ENCODE measurements around the gene KCNE3.
"Not testable (repeated sequence)": the region's sequence is repeated elsewhere in the genome, so short reads cannot be mapped to it uniquely, and the experiment has no call there.

Gene KCNE3

DNA sequence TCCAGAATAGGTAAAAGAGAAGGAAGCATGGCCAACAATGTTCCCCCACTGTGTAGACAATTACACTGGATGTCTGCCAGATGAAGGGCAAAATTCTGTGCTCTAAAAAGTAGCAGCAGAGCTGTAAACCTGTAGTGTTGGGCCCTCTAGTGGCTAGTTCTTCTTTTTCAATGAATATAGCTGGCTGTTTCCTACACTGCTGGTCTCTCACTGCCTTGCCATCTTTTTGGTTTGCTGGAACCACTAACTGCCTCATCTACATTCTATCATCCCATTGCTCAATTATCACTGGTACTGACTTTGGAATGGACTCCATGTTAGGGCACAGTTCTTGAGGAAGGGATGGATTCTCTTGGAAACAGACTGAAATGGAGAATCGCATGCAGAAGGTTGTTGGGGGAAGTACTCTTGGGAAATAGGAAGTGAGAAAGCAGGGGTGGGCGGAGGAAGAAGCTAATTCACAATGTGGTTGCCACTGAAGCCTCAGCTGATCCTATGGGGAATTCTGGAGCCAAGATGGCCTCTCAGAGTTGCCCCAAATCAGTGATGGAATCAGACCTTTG, 17.9 kb downstream of the KCNE3 start:
- H3K4me3 ChIP-seq (ENCODE audit: low read depth, low read length): no peak overlapping the region
- DNase-seq (ENCODE audit: low read depth): peak; percentile 59

DNA sequence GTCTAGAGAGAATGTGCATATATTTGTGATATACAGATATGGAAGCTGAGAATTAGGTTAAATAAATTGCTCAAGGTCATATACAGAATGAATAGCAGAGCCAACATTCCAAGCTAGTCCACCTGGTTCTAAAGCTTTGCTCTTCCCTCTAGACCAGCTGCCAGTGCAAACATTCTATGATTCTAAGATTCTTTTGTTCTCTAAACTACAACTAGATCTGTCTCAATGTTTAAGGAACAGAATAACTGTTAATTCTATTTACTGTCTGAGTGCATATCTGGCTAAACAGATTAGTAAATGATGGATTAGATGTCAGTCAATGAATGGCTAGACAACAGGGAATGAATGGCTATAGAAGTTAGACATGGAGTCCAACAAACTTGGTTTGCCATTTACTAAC, 19.6 kb downstream of the KCNE3 start:
- H3K4me3 ChIP-seq (ENCODE audit: low read depth, low read length): no peak overlapping the region
- DNase-seq (ENCODE audit: low read depth): no peak

GRCh38 chr11:74446532-74446938, 20.8 kb downstream of the KCNE3 start:
- no peak overlapping the region for H3K4me3 ChIP-seq (ENCODE audit: low read depth, low read length)
- no peak for DNase-seq (ENCODE audit: low read depth)

GRCh38 chr11:74444173-74444826, 23.0 kb downstream of the KCNE3 start:
- DNase-seq (ENCODE audit: low read depth): no peak
- H3K4me3 ChIP-seq (ENCODE audit: low read depth, low read length): no peak overlapping the region

- H3K4me3 ChIP-seq (ENCODE audit: low read depth, low read length): no peak overlapping the region
- no peak for DNase-seq (ENCODE audit: low read depth)
Observed at GRCh38 chr11:74443071-74443864, 24.1 kb downstream of the KCNE3 start.

GRCh38 chr11:74442636-74443035, 24.7 kb downstream of the KCNE3 start:
- no peak overlapping the region for H3K4me3 ChIP-seq (ENCODE audit: low read depth, low read length)
- no peak for DNase-seq (ENCODE audit: low read depth)

- no peak overlapping the region for H3K4me3 ChIP-seq (ENCODE audit: low read depth, low read length)
- DNase-seq (ENCODE audit: low read depth): no peak
Observed at GRCh38 chr11:74438681-74439080, 28.7 kb downstream of the KCNE3 start.

DNA sequence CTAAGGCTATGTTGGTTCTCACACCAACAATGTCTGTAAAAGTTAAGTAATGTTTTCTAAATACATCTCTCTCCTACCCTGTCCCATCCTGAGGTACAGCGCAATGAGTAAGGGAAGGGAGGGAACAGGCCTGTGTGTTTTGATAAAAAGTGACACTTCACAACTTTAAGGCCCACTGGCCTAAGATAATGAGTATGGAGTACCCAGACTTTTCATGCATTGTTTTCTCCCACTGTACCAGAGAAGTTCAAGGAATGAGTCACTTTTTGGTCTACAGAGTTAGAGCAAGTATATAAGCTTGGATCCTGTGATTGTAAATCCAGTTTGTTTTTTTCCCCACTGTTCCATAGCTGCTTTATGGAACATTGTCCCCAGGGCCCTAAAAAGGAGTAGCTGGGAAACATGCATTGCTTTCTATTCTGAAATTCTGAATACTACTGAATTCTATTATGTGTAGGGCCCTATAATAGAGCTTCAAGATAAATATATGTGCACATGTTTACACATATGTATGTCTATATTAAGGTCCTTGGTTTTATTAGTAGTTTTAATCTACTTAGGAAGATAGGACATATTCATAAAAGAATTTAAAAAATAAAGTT, 29.8 kb downstream of the KCNE3 start:
- no peak overlapping the region for H3K4me3 ChIP-seq (ENCODE audit: low read depth, low read length)
- DNase-seq (ENCODE audit: low read depth): no peak

DNA sequence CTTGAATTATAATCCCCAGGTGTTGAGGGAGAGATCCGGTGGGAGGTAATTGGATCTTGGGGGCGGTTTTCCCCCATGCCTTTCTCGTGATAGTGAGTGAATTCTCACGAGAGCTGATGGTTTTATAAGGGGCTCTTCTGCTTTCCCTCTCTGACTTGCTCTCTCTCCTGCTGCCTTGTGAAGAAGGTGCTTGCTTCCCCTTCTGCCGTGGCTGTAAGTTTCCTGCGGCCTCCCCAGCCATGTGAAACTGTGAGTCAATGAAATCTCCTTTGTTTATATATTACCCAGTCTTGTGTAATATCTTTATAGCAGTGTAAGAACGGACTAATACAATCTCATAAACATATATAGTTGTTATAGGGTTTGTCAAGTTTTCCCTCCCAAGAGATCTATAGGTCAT, 32.8 kb downstream of the KCNE3 start:
- no peak for DNase-seq (ENCODE audit: low read depth)
- H3K4me3 ChIP-seq (ENCODE audit: low read depth, low read length): no peak overlapping the region

GRCh38 chr11:74429205-74429604, 38.1 kb downstream of the KCNE3 start:
- DNase-seq (ENCODE audit: low read depth): no peak
- no peak overlapping the region for H3K4me3 ChIP-seq (ENCODE audit: low read depth, low read length)

DNA sequence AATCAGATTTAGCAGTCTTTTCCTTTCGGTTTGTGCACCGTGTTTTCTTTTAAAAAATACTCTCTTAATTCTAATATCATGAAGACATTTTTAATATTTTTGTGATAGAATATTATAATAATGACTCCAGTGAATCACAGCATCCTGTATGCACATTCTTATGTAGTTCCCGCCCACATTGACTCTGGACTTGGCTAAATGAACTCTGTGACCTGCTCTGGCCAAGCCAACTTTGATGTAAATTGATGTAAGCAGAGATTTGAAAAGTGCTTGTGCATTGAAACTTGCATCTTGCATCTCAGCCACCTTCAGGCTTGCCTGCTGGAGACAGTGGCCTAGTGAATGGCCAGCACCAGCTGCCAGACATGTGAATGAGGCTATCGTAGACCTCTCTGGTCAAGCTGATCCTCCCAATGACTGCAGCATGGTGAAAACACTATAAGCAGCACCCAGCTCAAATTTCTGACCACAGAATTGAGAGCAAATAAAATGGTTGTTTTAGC, 39.9 kb downstream of the KCNE3 start:
- no peak overlapping the region for H3K4me3 ChIP-seq (ENCODE audit: low read depth, low read length)
- DNase-seq (ENCODE audit: low read depth): no peak

GRCh38 chr11:74425100-74425499, 42.2 kb downstream of the KCNE3 start:
- no peak overlapping the region for H3K4me3 ChIP-seq (ENCODE audit: low read depth, low read length)
- DNase-seq (ENCODE audit: low read depth): no peak

DNA sequence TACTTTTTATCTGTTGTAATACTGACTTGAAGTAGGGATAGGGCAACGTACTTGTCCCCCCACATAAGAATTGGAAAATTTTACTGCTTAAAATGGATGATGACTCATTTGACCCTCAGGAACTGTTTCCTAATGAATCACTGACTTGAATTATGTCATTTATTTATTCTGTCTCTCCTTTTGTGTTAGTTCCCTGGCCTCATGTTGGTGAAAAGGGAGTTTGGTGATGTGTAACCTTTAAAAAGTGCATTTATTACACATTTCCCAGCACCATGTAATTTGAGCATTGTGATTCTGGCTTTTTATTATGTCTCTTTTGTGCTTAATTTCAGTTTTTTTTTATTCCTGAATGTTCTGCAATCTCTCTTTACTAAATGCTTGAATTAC, 48.8 kb downstream of the KCNE3 start:
- no peak overlapping the region for H3K4me3 ChIP-seq (ENCODE audit: low read depth, low read length)

GRCh38 chr11:74417860-74418508, 49.4 kb downstream of the KCNE3 start:
- H3K4me3 ChIP-seq (ENCODE audit: low read depth, low read length): no peak overlapping the region
- no peak for DNase-seq (ENCODE audit: low read depth)

More for the DNA sequence above, 48.8 kb downstream of the KCNE3 start:
- DNase-seq (ENCODE audit: low read depth): peak; percentile 85

DNA sequence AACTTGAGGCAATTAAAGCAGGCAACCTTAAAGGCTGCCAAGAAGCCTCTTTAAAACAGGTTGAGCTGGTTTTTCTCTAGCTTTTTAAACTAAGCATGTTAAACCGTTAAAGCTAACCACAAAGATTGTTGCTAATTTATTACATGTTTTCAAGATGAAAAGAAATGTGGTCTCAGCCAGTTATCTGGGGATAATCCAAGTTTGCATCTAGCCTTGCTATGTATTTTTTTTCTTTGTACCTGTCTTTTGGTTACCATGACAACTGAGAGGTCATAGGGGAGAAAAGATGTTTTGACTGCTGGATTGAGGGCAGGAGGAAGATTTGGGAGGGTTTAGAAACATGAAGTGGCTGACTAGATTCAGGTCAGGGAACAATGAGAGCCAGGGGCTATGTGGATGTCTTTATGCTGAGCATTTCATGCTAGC, 50.0 kb downstream of the KCNE3 start:
- DNase-seq (ENCODE audit: low read depth): no peak
- no peak overlapping the region for H3K4me3 ChIP-seq (ENCODE audit: low read depth, low read length)

DNA sequence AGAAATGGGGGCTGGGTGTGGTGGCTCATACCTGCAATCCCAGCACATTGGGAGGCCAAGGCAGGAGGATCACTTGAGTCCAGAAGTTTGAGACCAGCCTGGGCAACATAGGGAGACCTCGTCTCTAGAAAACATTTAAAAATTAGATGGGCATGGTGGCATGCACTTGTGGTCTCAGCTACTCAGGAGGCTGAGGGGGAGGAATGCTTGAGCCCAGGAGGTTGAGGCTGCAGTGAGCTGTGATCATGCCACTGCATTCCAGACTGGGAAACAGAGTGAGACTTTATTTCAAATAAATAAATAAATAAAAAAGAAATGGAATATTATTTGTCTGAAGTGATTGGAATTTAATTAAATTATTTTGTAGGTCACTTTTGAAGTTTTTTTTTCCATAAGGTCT, 50.4 kb downstream of the KCNE3 start:
- H3K4me3 ChIP-seq (ENCODE audit: low read depth, low read length); DNase-seq (ENCODE audit: low read depth): not testable (repeated sequence)

GRCh38 chr11:74412733-74413359, 54.5 kb downstream of the KCNE3 start:
- DNase-seq (ENCODE audit: low read depth): no peak
- H3K4me3 ChIP-seq (ENCODE audit: low read depth, low read length): no peak overlapping the region

DNA sequence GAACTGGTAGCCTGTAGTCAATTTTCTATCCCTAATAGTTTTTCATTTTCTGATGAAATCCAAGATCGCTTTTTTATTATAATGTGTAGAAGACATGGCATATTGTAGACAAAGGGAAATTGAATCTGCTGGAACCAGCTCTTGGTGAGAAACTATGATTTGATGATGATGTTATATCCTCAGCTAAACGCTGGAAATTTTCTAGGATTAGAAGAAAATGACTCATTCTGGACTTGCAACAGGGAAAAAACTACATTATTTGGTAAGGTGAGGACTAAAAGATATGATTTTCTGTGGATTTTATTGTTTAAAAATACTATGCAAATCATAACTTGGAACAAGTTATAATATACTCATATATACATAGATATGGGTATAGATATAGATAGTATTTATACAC, 55.0 kb downstream of the KCNE3 start:
- no peak for DNase-seq (ENCODE audit: low read depth)

GRCh38 chr11:74409633-74410032, 57.7 kb downstream of the KCNE3 start:
- DNase-seq (ENCODE audit: low read depth): no peak
- no peak overlapping the region for H3K4me3 ChIP-seq (ENCODE audit: low read depth, low read length)

More for the DNA sequence above, 55.0 kb downstream of the KCNE3 start:
- H3K4me3 ChIP-seq (ENCODE audit: low read depth, low read length): no peak overlapping the region
